K562 (cell line): ENCODE measurements around the gene CBX4. TPM values are rescaled to one million over a fixed set of nuclear protein-coding genes. Genes with fewer than 3 reads are reported as not detected.

Experiments used
- HNRNPK ChIP-seq: fragments of 200-400 bp; formaldehyde crosslinking; IDR thresholded peaks from one replicate; pipeline ENCODE4 v1.6.1; 2018; ENCODE audit warnings: mild to moderate bottlenecking, low read depth, low read length; ENCODE audit not compliant: poor library complexity, severe bottlenecking
- MAZ ChIP-seq, 2 experiments: fragments of 450-650 bp in 1 of 2; sonication (generic) in 1 of 2; formaldehyde crosslinking; IDR thresholded peaks in 1 of 2; conservative IDR thresholded peaks in 1 of 2; 2 replicates each; pipeline versions ENCODE4 v1.4.0 to v1.5.0; 2020; ENCODE audit warnings: mild to moderate bottlenecking in 1 of 2, missing genetic modification reagents in 1 of 2
- MEF2D ChIP-seq: conservative IDR thresholded peaks from 2 replicates; pipeline ENCODE4 v1.6.1; 2016; ENCODE audit warnings: low read depth, missing genetic modification characterization, missing compliant biosample characterization
- NUFIP1 ChIP-seq: fragments of 450-650 bp; IDR thresholded peaks from 2 replicates; pipeline ENCODE4 v1.6.1; 2018; ENCODE audit not compliant: partially characterized antibody
- POLR3A ChIP-seq: IDR thresholded peaks from 2 replicates; pipeline ENCODE4 v1.6.1; 2011; ENCODE audit warnings: borderline replicate concordance, mild to moderate bottlenecking, moderate library complexity; ENCODE audit not compliant: insufficient read length, insufficient read depth; ENCODE audit errors: extremely low read depth
- SAFB2 ChIP-seq: fragments of 200-400 bp; formaldehyde crosslinking; IDR thresholded peaks from 2 replicates; pipeline ENCODE4 v1.6.1; 2018; ENCODE audit warnings: borderline replicate concordance, low read length, low read depth, moderate library complexity; ENCODE audit not compliant: severe bottlenecking
- SMAD3 ChIP-seq: fragments of 450-650 bp; formaldehyde crosslinking; conservative IDR thresholded peaks from 2 replicates; pipeline ENCODE4 v1.4.0; 2020; ENCODE audit warnings: mild to moderate bottlenecking
- U2AF1 ChIP-seq: fragments of 200-400 bp; formaldehyde crosslinking; optimal IDR thresholded peaks from 2 replicates; pipeline ENCODE3; 2017; ENCODE audit warnings: mild to moderate bottlenecking, low read depth, low read length, moderate library complexity
- YY1 ChIP-seq, 3 experiments: IDR thresholded peaks; 2 replicates each; pipeline ENCODE4 v1.6.1; 2011; ENCODE audit warnings: low read length in 2 of 3, mild to moderate bottlenecking in 2 of 3, moderate library complexity in 2 of 3, borderline replicate concordance in 1 of 3, control low read depth in 1 of 3, low read depth in 1 of 3; ENCODE audit not compliant: insufficient read depth in 3 of 3, insufficient replicate concordance in 2 of 3, control insufficient read depth in 1 of 3, insufficient read length in 1 of 3; ENCODE audit errors: extremely low read depth in 1 of 3
- ZNF23 ChIP-seq: fragments of 250-450 bp; sonication (Bioruptor Pico); IDR thresholded peaks from 2 replicates; pipeline ENCODE4 v1.4.0; 2020; ENCODE audit warnings: mild to moderate bottlenecking
- ZNF274 ChIP-seq: IDR thresholded peaks from 2 replicates; pipeline ENCODE4 v1.6.1; 2011; ENCODE audit warnings: low read depth, mild to moderate bottlenecking, low read length, moderate library complexity, borderline replicate concordance
- ZNF699 ChIP-seq: fragments of 250-450 bp; sonication (Bioruptor Pico); IDR thresholded peaks from 2 replicates; pipeline ENCODE4 v1.8.0; 2021; ENCODE audit warnings: mild to moderate bottlenecking, moderate library complexity; ENCODE audit not compliant: insufficient replicate concordance
- ZNF830 ChIP-seq: fragments of 250-450 bp; sonication (Bioruptor Pico); IDR thresholded peaks from 2 replicates; pipeline ENCODE4 v1.5.0; 2021; ENCODE audit warnings: mild to moderate bottlenecking
- polyA plus RNA-seq, 8 experiments: library from polyadenylated mRNA; depleted of rRNA in 4 of 8; stranded (reverse) in 5 of 8; unstranded in 3 of 8; fragments of >200 nt; fragmentation: Nextera tagmentation in 2 of 8; fragmentation: Illumina TruSeq in 1 of 8; extraction: Ambion mirVana in 2 of 8; extraction: Trizol in 1 of 8; gene quantifications; 2 replicates each; pipeline versions ENCODE4 v1.2.1 to v1.2.3, GENCODE V29; 2011 to 2014; ENCODE audit warnings: inconsistent platforms in 1 of 8, missing spikeins in 1 of 8
- total RNA-seq, 7 experiments: library from RNA; depleted of rRNA in 6 of 7; stranded (reverse); fragments of >200 nt in 6 of 7; fragmentation: Illumina TruSeq in 2 of 7; extraction: Trizol in 2 of 7; gene quantifications; 2 replicates each; pipeline versions ENCODE4 v1.2.1 to v1.2.3, GENCODE V29; 2011 to 2021; ENCODE audit warnings: low replicate concordance in 1 of 7
- TF ChIP-seq, protein P1 (sequence below): sonication (generic); formaldehyde crosslinking; IDR thresholded peaks from 2 replicates; pipeline ENCODE4 v1.8.0; 2023; ENCODE audit warnings: missing genetic modification reagents, mild to moderate bottlenecking, borderline replicate concordance
- TF ChIP-seq, protein P2 (sequence below): fragments of 450-650 bp; IDR thresholded peaks from 2 replicates; pipeline ENCODE4 v1.6.1; 2017; ENCODE audit warnings: antibody characterized with exemption, mild to moderate bottlenecking

CBX4 gene
- total and polyA plus RNA-seq, 9 of the 15 experiments (the other 6 are each of a cell fraction or from before 2014, with no cell fraction given) = 0.98 to 50.5 (median 10.0) TPM

DNA sequence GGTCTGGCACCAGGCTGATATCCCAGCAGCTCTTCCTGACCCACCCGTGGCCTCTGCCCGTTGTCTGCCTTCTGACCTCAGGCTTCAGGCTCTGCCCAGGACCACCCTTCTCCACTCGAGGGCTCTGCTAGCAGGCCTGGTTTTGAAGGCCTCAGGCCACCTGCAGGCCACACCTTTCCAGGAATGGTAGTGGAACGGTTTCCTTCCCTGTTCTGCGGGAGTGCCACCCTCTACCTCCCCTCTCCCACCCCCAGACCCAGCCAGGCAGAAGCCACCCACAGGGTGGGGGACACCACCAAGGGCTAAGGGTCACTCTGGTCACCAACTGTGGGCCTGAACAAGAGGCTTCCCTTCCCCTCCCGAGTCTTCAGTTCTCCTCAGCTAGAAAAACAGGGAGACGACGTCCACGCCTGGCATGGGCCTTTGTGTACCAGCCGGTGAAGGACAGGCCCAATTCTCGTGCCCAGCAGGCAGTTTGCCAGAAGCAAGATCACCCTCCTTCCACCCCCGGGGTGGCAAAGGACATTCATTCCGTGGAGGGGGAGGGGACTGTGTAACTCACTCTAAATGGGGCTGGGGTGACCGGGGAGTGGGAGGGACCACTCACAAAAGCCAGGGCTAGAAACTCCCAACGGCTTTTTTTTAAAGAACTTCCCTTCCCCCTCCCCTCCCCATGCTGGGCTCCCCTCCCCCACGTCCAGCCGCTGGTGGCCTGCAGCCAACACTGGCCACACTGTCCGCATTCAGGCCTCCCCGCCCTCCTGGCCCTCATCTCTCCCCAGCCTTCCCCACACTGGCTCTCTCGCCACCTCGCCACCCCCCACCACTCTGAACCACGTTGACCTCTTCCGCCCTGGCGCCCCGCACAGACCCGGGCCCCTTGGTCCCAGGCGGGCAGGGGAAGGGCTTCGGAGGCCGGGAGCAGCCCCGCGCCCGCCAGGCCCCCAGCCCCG is 7.7 kb downstream of the CBX4 start (continued):
- TF ChIP-seq, protein P1, sequence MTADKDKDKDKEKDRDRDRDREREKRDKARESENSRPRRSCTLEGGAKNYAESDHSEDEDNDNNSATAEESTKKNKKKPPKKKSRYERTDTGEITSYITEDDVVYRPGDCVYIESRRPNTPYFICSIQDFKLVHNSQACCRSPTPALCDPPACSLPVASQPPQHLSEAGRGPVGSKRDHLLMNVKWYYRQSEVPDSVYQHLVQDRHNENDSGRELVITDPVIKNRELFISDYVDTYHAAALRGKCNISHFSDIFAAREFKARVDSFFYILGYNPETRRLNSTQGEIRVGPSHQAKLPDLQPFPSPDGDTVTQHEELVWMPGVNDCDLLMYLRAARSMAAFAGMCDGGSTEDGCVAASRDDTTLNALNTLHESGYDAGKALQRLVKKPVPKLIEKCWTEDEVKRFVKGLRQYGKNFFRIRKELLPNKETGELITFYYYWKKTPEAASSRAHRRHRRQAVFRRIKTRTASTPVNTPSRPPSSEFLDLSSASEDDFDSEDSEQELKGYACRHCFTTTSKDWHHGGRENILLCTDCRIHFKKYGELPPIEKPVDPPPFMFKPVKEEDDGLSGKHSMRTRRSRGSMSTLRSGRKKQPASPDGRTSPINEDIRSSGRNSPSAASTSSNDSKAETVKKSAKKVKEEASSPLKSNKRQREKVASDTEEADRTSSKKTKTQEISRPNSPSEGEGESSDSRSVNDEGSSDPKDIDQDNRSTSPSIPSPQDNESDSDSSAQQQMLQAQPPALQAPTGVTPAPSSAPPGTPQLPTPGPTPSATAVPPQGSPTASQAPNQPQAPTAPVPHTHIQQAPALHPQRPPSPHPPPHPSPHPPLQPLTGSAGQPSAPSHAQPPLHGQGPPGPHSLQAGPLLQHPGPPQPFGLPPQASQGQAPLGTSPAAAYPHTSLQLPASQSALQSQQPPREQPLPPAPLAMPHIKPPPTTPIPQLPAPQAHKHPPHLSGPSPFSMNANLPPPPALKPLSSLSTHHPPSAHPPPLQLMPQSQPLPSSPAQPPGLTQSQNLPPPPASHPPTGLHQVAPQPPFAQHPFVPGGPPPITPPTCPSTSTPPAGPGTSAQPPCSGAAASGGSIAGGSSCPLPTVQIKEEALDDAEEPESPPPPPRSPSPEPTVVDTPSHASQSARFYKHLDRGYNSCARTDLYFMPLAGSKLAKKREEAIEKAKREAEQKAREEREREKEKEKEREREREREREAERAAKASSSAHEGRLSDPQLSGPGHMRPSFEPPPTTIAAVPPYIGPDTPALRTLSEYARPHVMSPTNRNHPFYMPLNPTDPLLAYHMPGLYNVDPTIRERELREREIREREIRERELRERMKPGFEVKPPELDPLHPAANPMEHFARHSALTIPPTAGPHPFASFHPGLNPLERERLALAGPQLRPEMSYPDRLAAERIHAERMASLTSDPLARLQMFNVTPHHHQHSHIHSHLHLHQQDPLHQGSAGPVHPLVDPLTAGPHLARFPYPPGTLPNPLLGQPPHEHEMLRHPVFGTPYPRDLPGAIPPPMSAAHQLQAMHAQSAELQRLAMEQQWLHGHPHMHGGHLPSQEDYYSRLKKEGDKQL (CRISPR knock-in tag) = no peak
- TF ChIP-seq POLR3A = no peak
- TF ChIP-seq, protein P2, sequence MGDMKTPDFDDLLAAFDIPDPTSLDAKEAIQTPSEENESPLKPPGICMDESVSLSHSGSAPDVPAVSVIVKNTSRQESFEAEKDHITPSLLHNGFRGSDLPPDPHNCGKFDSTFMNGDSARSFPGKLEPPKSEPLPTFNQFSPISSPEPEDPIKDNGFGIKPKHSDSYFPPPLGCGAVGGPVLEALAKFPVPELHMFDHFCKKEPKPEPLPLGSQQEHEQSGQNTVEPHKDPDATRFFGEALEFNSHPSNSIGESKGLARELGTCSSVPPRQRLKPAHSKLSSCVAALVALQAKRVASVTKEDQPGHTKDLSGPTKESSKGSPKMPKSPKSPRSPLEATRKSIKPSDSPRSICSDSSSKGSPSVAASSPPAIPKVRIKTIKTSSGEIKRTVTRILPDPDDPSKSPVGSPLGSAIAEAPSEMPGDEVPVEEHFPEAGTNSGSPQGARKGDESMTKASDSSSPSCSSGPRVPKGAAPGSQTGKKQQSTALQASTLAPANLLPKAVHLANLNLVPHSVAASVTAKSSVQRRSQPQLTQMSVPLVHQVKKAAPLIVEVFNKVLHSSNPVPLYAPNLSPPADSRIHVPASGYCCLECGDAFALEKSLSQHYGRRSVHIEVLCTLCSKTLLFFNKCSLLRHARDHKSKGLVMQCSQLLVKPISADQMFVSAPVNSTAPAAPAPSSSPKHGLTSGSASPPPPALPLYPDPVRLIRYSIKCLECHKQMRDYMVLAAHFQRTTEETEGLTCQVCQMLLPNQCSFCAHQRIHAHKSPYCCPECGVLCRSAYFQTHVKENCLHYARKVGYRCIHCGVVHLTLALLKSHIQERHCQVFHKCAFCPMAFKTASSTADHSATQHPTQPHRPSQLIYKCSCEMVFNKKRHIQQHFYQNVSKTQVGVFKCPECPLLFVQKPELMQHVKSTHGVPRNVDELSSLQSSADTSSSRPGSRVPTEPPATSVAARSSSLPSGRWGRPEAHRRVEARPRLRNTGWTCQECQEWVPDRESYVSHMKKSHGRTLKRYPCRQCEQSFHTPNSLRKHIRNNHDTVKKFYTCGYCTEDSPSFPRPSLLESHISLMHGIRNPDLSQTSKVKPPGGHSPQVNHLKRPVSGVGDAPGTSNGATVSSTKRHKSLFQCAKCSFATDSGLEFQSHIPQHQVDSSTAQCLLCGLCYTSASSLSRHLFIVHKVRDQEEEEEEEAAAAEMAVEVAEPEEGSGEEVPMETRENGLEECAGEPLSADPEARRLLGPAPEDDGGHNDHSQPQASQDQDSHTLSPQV = peak; percentile 94
- TF ChIP-seq U2AF1 = no peak
- no peak for TF ChIP-seq HNRNPK
- TF ChIP-seq SAFB2 = no peak
- no peak for TF ChIP-seq ZNF830
- 0 out of 2 replicates have a peak, but pooled peaks have one; percentile 37 for TF ChIP-seq SMAD3
- no peak for TF ChIP-seq ZNF699
- no peak for TF ChIP-seq ZNF23 (CRISPR knock-in tag)
- TF ChIP-seq YY1 (IDR thresholded peaks at IDR 0.05; ENCODE audit: borderline replicate concordance in 1 of 3, control insufficient read depth in 1 of 3, extremely low read depth in 1 of 3, insufficient read depth in 3 of 3, insufficient read length in 1 of 3, insufficient replicate concordance in 2 of 3, low read depth in 1 of 3, low read length in 2 of 3) = peak in 1 of 3 experiments; percentile 51
- no peak for TF ChIP-seq ZNF274
- TF ChIP-seq MEF2D (tag) = peak; percentile 58; the same call in 1 of the 2 replicates
- TF ChIP-seq NUFIP1 = no peak
- TF ChIP-seq MAZ (CRISPR knock-in tag; conservative IDR thresholded peaks at IDR 0.05 in 1 of 2, IDR thresholded peaks at IDR 0.05 in 1 of 2) = peak; percentile 42 to 83
